NCI-H345 (cell line): ENCODE data around the gene RAD51B.
A peak's percentile ranks its signal among the peaks of the same experiment; 100 is the strongest.
"Not testable (repeated sequence)": the region's sequence is repeated elsewhere in the genome, so short reads cannot be mapped to it uniquely, and the experiment has no call there.

ENCODE experiments used
- DNase-seq: peaks from one replicate; lab custom pipeline; 2025; lab: John Stamatoyannopoulos, UW

RAD51B gene

GRCh38 chr14:68027276-68027675 lies 207.7 kb downstream of the RAD51B start:
- DNase-seq = no peak

- no peak for DNase-seq
These were observed 208.5 kb downstream of the RAD51B start for GRCh38 chr14:68028075-68028474.

GRCh38 chr14:68031011-68031410 lies 211.4 kb downstream of the RAD51B start:
- DNase-seq = not testable (repeated sequence)

- DNase-seq = no peak
These were observed 212.6 kb downstream of the RAD51B start for GRCh38 chr14:68032154-68032553.

- DNase-seq = no peak
These were observed 213.9 kb downstream of the RAD51B start for GRCh38 chr14:68033336-68033932.

GRCh38 chr14:68034896-68035295 lies 215.3 kb downstream of the RAD51B start:
- no peak for DNase-seq

GRCh38 chr14:68036202-68036601 lies 216.6 kb downstream of the RAD51B start:
- DNase-seq = no peak

GRCh38 chr14:68039593-68039992 lies 220.0 kb downstream of the RAD51B start:
- DNase-seq = no peak

- no peak for DNase-seq
These were observed 221.2 kb downstream of the RAD51B start for GRCh38 chr14:68040633-68041369.

- peak; percentile 2 for DNase-seq
These were observed 222.3 kb downstream of the RAD51B start for GRCh38 chr14:68041876-68042354.

GRCh38 chr14:68042586-68043210 lies 223.1 kb downstream of the RAD51B start:
- peak; percentile 15 for DNase-seq

GRCh38 chr14:68043752-68044151 lies 224.2 kb downstream of the RAD51B start:
- DNase-seq = no peak

- DNase-seq = no peak
These were observed 228.3 kb downstream of the RAD51B start for GRCh38 chr14:68047906-68048305.

GRCh38 chr14:68048815-68049214 lies 229.2 kb downstream of the RAD51B start:
- not testable (repeated sequence) for DNase-seq

- no peak for DNase-seq
These were observed 230.6 kb downstream of the RAD51B start for GRCh38 chr14:68050177-68050576.

GRCh38 chr14:68051146-68051545 lies 231.6 kb downstream of the RAD51B start:
- DNase-seq = no peak

- DNase-seq = no peak
These were observed 240.6 kb downstream of the RAD51B start for GRCh38 chr14:68060198-68060597.

GRCh38 chr14:68062651-68063050 lies 243.1 kb downstream of the RAD51B start:
- no peak for DNase-seq

- no peak for DNase-seq
These were observed 245.7 kb downstream of the RAD51B start for GRCh38 chr14:68065322-68065721.

- DNase-seq = no peak
These were observed 255.3 kb downstream of the RAD51B start for GRCh38 chr14:68074765-68075381.

GRCh38 chr14:68075382-68076029 lies 255.9 kb downstream of the RAD51B start:
- DNase-seq = peak; percentile 54

- no peak for DNase-seq
These were observed 256.9 kb downstream of the RAD51B start for GRCh38 chr14:68076451-68076850.
